GM23338 (cell line): ENCODE measurements around the gene GAB1. TPM values are rescaled to one million over a fixed set of nuclear protein-coding genes. Genes with fewer than 3 reads are reported as not detected.

Experiments used
- ATAC-seq: fragments of 200-7000 bp; cut with Tn5 transposase; 3 replicates; pipeline ENCODE4 v1.9.1; 2020
- DNase-seq: peaks from one replicate; pipeline ENCODE4 v3.0.0-alpha.2; 2015; ENCODE audit warnings: low spot score
- H2AFZ ChIP-seq: fragments of 200-600 bp; sonication (generic); 2 replicates; pipeline ENCODE4 v1.8.0; 2016; ENCODE audit warnings: antibody characterized with exemption, mild to moderate bottlenecking, moderate library complexity
- H3F3A ChIP-seq: fragments of 200-600 bp; sonication (generic); replicated peaks from 2 replicates; pipeline ENCODE4 v1.8.0; 2017; ENCODE audit warnings: antibody characterized with exemption, mixed run types, low read depth
- H3K27ac ChIP-seq: fragments of 200-600 bp; sonication (generic); 2 replicates; pipeline ENCODE4 v1.6.1; 2016; ENCODE audit warnings: low read depth
- H3K27me3 ChIP-seq: fragments of 200-600 bp; sonication (generic); 2 replicates; pipeline ENCODE4 v1.8.0; 2016; ENCODE audit warnings: mild to moderate bottlenecking, mixed run types, moderate library complexity; ENCODE audit not compliant: insufficient read depth
- H3K36me3 ChIP-seq: fragments of 200-600 bp; sonication (generic); 2 replicates; pipeline ENCODE4 v1.8.0; 2016; ENCODE audit warnings: mild to moderate bottlenecking; ENCODE audit not compliant: insufficient read depth
- H3K4me1 ChIP-seq: fragments of 200-600 bp; sonication (generic); 2 replicates; pipeline ENCODE4 v1.8.0; 2016; ENCODE audit warnings: mild to moderate bottlenecking, moderate library complexity; ENCODE audit not compliant: insufficient read depth
- H3K4me2 ChIP-seq: fragments of 200-600 bp; sonication (generic); 2 replicates; pipeline ENCODE4 v1.7.1; 2017; ENCODE audit warnings: mixed run types
- H3K4me3 ChIP-seq: fragments of 200-600 bp; sonication (generic); 2 replicates; pipeline ENCODE4 v1.6.1; 2016; ENCODE audit warnings: mixed run types
- H3K79me2 ChIP-seq: fragments of 200-600 bp; sonication (generic); replicated peaks from 2 replicates; pipeline ENCODE4 v1.8.0; 2017; ENCODE audit warnings: mild to moderate bottlenecking; ENCODE audit not compliant: insufficient read depth
- H3K9me2 ChIP-seq: fragments of 200-600 bp; sonication (generic); 2 replicates; pipeline ENCODE4 v1.8.0; 2017; ENCODE audit not compliant: insufficient read depth
- H4K20me1 ChIP-seq: fragments of 200-600 bp; sonication (generic); replicated peaks from 2 replicates; pipeline ENCODE4 v1.8.0; 2017; ENCODE audit warnings: mild to moderate bottlenecking; ENCODE audit not compliant: insufficient read depth
- H3K27ac Mint-ChIP-seq: 2 replicates; pipeline ENCODE4 v1.8.0; 2020; ENCODE audit warnings: inconsistent platforms, mild to moderate bottlenecking, moderate library complexity, mixed read lengths
- H3K27me3 Mint-ChIP-seq: 3 replicates; pipeline ENCODE4 v1.8.0; 2022; ENCODE audit warnings: low read depth, mild to moderate bottlenecking, moderate library complexity, mixed read lengths, inconsistent platforms; ENCODE audit not compliant: insufficient read depth, poor library complexity
- H3K36me3 Mint-ChIP-seq: 3 replicates; pipeline ENCODE4 v1.8.0; 2021; ENCODE audit warnings: low read depth, mild to moderate bottlenecking, inconsistent platforms, moderate library complexity, mixed read lengths
- H3K4me1 Mint-ChIP-seq: 3 replicates; pipeline ENCODE4 v1.8.0; 2020; ENCODE audit warnings: mild to moderate bottlenecking, inconsistent platforms, mixed read lengths
- H3K4me3 Mint-ChIP-seq: 3 replicates; pipeline ENCODE4 v1.8.0; 2021; ENCODE audit warnings: moderate library complexity, mild to moderate bottlenecking, inconsistent platforms, mixed read lengths
- H3K9me3 Mint-ChIP-seq: 3 replicates; pipeline ENCODE4 v1.8.0; 2020; ENCODE audit warnings: moderate library complexity, mild to moderate bottlenecking, inconsistent platforms, mixed read lengths
- CREB1 ChIP-seq: fragments of 250-450 bp; sonication (Bioruptor Pico); IDR thresholded peaks from 2 replicates; pipeline ENCODE4 v1.5.0; 2020; ENCODE audit warnings: low read depth, mild to moderate bottlenecking, moderate library complexity
- CTCF ChIP-seq, 2 experiments: fragments of 200-600 bp in 1 of 2; sonication (generic) in 1 of 2; conservative IDR thresholded peaks; 2 replicates each; pipeline versions ENCODE4 v1.5.1 to v1.6.1; 2016 to 2017; ENCODE audit warnings: antibody characterized with exemption in 2 of 2, low read depth in 2 of 2, mild to moderate bottlenecking in 2 of 2, moderate library complexity in 1 of 2
- ETS1 ChIP-seq: IDR thresholded peaks from 2 replicates; pipeline ENCODE4 v1.6.1; 2016; ENCODE audit warnings: antibody characterized with exemption
- EZH2 ChIP-seq: fragments of 200-600 bp; sonication (generic); IDR thresholded peaks from one replicate; pipeline ENCODE4 v1.8.0; 2017; ENCODE audit warnings: antibody characterized with exemption, mild to moderate bottlenecking, low read depth; ENCODE audit not compliant: unreplicated experiment
- JUNB ChIP-seq: IDR thresholded peaks from one replicate; pipeline ENCODE4 v1.6.1; 2016; ENCODE audit warnings: antibody characterized with exemption; ENCODE audit not compliant: unreplicated experiment
- NANOG ChIP-seq: IDR thresholded peaks from 2 replicates; pipeline ENCODE4 v1.6.1; 2016; ENCODE audit warnings: antibody characterized with exemption, borderline replicate concordance
- STAT1 ChIP-seq: IDR thresholded peaks from one replicate; pipeline ENCODE4 v1.6.1; 2016; ENCODE audit warnings: antibody characterized with exemption; ENCODE audit not compliant: unreplicated experiment
- ZNF114 ChIP-seq: fragments of 250-450 bp; sonication (Bioruptor Pico); IDR thresholded peaks from 2 replicates; pipeline ENCODE4 v1.5.0; 2020; ENCODE audit warnings: mild to moderate bottlenecking, moderate library complexity
- ZNF331 ChIP-seq: fragments of 250-450 bp; sonication (Bioruptor Pico); IDR thresholded peaks from 2 replicates; pipeline ENCODE4 v1.5.0; 2020; ENCODE audit warnings: low read depth, mild to moderate bottlenecking, moderate library complexity
- ZNF462 ChIP-seq: fragments of 250-450 bp; sonication (Bioruptor Pico); IDR thresholded peaks from 2 replicates; pipeline ENCODE4 v1.5.0; 2020; ENCODE audit warnings: mild to moderate bottlenecking, moderate library complexity
- polyA plus RNA-seq: library from polyadenylated mRNA; unstranded; fragments of >200 nt; fragmentation: Nextera tagmentation; extraction: Ambion mirVana; gene quantifications from 2 replicates; pipeline ENCODE4 v1.2.1, GENCODE V29; 2016
- total RNA-seq: library from RNA; depleted of rRNA; stranded (reverse); fragments of >200 nt; shearing (Covaris generic); gene quantifications from 2 replicates; pipeline ENCODE4 v1.2.3, GENCODE V29; 2014

Gene GAB1
- total and polyA plus RNA-seq, 2 experiments from 2014 or later, result 4.0 to 18.4 TPM

- Histone ChIP-seq H3K4me2 (no peak overlapping the region), H2AFZ (no peak overlapping the region), H3K4me1 (peaks cover 36% of the 10 kb centered on the region), H3K36me3 (no peaks in the 10 kb centered on the region), H3K27ac (no peak overlapping the region), H3K9me2 (no peaks in the 10 kb centered on the region), H4K20me1 (no peaks in the 10 kb centered on the region), H3K27me3 (no peaks in the 10 kb centered on the region), H3K79me2 (peaks cover 45% of the 10 kb centered on the region), H3K4me3 (no peak overlapping the region), H3F3A (no peaks in the 10 kb centered on the region)
- TF ChIP-seq CREB1, result no peak
- TF ChIP-seq STAT1, result no peak
- TF ChIP-seq JUNB, result no peak
- no peak for TF ChIP-seq ETS1
- no peak for TF ChIP-seq ZNF114 (CRISPR knock-in tag)
- TF ChIP-seq NANOG, result no peak
- no peak for TF ChIP-seq CTCF (conservative IDR thresholded peaks at IDR 0.05; ENCODE audit: low read depth in 2 of 2)
- no peak for TF ChIP-seq ZNF331 (CRISPR knock-in tag)
- TF ChIP-seq ZNF462 (CRISPR knock-in tag), result no peak
- no peak for TF ChIP-seq EZH2
- H3K4me1 Mint-ChIP-seq, result peaks cover 47% of the 10 kb centered on the region
- no peak overlapping the region for H3K4me3 Mint-ChIP-seq
- ATAC-seq (no peak), DNase-seq (no peak)
- peaks cover 1% of the 10 kb centered on the region for H3K27me3 Mint-ChIP-seq
- H3K27ac Mint-ChIP-seq, result peak overlapping the region; percentile 72
- H3K9me3 Mint-ChIP-seq, result no peaks in the 10 kb centered on the region
- H3K36me3 Mint-ChIP-seq, result no peaks in the 10 kb centered on the region
Observed at GRCh38 chr4:143384381-143384994, 47.8 kb downstream of the GAB1 start.
